MCF 10A (cell line): ENCODE results near the gene ADSS1. TPM values are rescaled to one million over a fixed set of nuclear protein-coding genes. Genes with fewer than 3 reads are reported as not detected.

Experiments
- BruUV-seq: library from RNA; stranded (reverse); fragments of 400-500 nt; replicated peaks from 2 replicates; lab custom pipeline; 2021; lab: Mats Ljungman, UMichigan
- CTCF ChIA-PET: fragments of 300-600 bp; sonication (Branson Sonifier 250); formaldehyde crosslinking; extraction: SDS; loops from one replicate; lab custom pipeline; 2021; ENCODE audit warnings: antibody characterized with exemption, inconsistent platforms; lab: Yijun Ruan, JAX
- POLR2A ChIA-PET: fragments of 300-600, 350-650 bp; sonication (Branson Sonifier 250); formaldehyde crosslinking; extraction: SDS; loops from one replicate; lab custom pipeline; 2020; ENCODE audit warnings: antibody characterized with exemption, inconsistent platforms; lab: Yijun Ruan, JAX
- DNase-seq: peaks from one replicate; pipeline ENCODE4 v3.0.0-alpha.2; 2018; ENCODE audit not compliant: unreplicated experiment
- H3K27ac Mint-ChIP-seq: one replicate; pipeline ENCODE4 v1.8.0; 2022; ENCODE audit warnings: mild to moderate bottlenecking, low read depth, mixed read lengths; ENCODE audit not compliant: unreplicated experiment
- H3K27me3 Mint-ChIP-seq: one replicate; pipeline ENCODE4 v1.8.0; 2022; ENCODE audit warnings: mixed read lengths; ENCODE audit not compliant: insufficient read depth, unreplicated experiment
- H3K36me3 Mint-ChIP-seq: one replicate; pipeline ENCODE4 v1.8.0; 2022; ENCODE audit warnings: mild to moderate bottlenecking, moderate library complexity, mixed read lengths; ENCODE audit not compliant: insufficient read depth, unreplicated experiment
- H3K4me1 Mint-ChIP-seq: one replicate; pipeline ENCODE4 v1.8.0; 2022; ENCODE audit warnings: mixed read lengths; ENCODE audit not compliant: insufficient read depth, unreplicated experiment
- H3K4me3 Mint-ChIP-seq: one replicate; pipeline ENCODE4 v1.8.0; 2022; ENCODE audit warnings: mild to moderate bottlenecking, moderate library complexity, mixed read lengths; ENCODE audit not compliant: unreplicated experiment
- H3K9me3 Mint-ChIP-seq: one replicate; pipeline ENCODE4 v1.8.0; 2022; ENCODE audit warnings: mixed read lengths; ENCODE audit not compliant: unreplicated experiment
- CTCF ChIP-seq: fragments of 200-600 bp; IDR thresholded peaks from one replicate; pipeline ENCODE4 v1.8.0; 2022; ENCODE audit warnings: antibody characterized with exemption, mild to moderate bottlenecking; ENCODE audit not compliant: unreplicated experiment
- intact Hi-C: fragments of 100-400 bp; cut with micrococcal nuclease; formaldehyde crosslinking; loops from 2 replicates; pipeline ENCODE4 v1.14.1; 2022
- total RNA-seq: library from RNA; stranded (reverse); gene quantifications from 2 replicates; pipeline ENCODE4 v1.2.3, GENCODE V29; 2022

ADSS1 gene
- total RNA-seq, 1 experiment from 2014 or later: 2.9 TPM

- Mint-ChIP-seq H3K27ac (no peak overlapping the region), H3K27me3 (no peaks in the 10 kb centered on the region), H3K36me3 (peaks cover 6% of the 10 kb centered on the region), H3K9me3 (no peaks in the 10 kb centered on the region), H3K4me1 (peaks cover 37% of the 10 kb centered on the region), H3K4me3 (peak overlapping the region; percentile 70)
- BruUV-seq: no TSS peak
- intact Hi-C loops: no loop called here
- ChIA-PET CTCF (interaction anchor here (0.6 to 1.1 kb wide), 4 partner anchors 13 to 367 kb away, joined by 3 to 4 read pairs (median 3); no protein-coding TSS in a partner anchor), POLR2A (interaction anchor here (0.5 to 6.2 kb wide), 4 partner anchors 10 to 1223 kb away, joined by 3 to 60 read pairs (median 4); partner anchors contain the start of gene INF2)
- DNase-seq: no peak
- TF ChIP-seq CTCF: no peak
These were observed 44.9 kb upstream of the ADSS1 start for GRCh38 chr14:104678901-104679705.

- intact Hi-C loops: no loop called here
- Mint-ChIP-seq H3K4me3 (peak overlapping the region; percentile 70), H3K9me3 (no peaks in the 10 kb centered on the region), H3K36me3 (peaks cover 6% of the 10 kb centered on the region), H3K27ac (peak overlapping the region; percentile 89), H3K27me3 (no peaks in the 10 kb centered on the region), H3K4me1 (peaks cover 40% of the 10 kb centered on the region)
- ChIA-PET POLR2A (interaction anchor here (0.5 to 6.2 kb wide), 14 partner anchors 9 to 563 kb away, joined by 3 to 60 read pairs (median 3); partner anchors contain the start of genes CDCA4 and INF2), CTCF (interaction anchor here (0.7 to 1.7 kb wide), 8 partner anchors 10 to 962 kb away, joined by 3 to 8 read pairs (median 4); no protein-coding TSS in a partner anchor)
- no TSS peak for BruUV-seq
- no peak for TF ChIP-seq CTCF
- DNase-seq: peak; percentile 83
These were observed 43.8 kb upstream of the ADSS1 start for GRCh38 chr14:104680056-104680805.

- no peaks in the 10 kb centered on the region for H3K27me3 Mint-ChIP-seq
- intact Hi-C loops: no loop called here
- peak; percentile 21 for TF ChIP-seq CTCF
- peak overlapping the region; percentile 70 for H3K4me3 Mint-ChIP-seq
- H3K4me1 Mint-ChIP-seq: peaks cover 42% of the 10 kb centered on the region
- DNase-seq: peak; percentile 88
- ChIA-PET CTCF (interaction anchor here (0.6 to 1.7 kb wide), 14 partner anchors 10 to 962 kb away, joined by 3 to 8 read pairs (median 4); no protein-coding TSS in a partner anchor), POLR2A (interaction anchor here (0.6 to 6.2 kb wide), 17 partner anchors 8 to 533 kb away, joined by 3 to 60 read pairs (median 3); partner anchors contain the start of genes CDCA4 and INF2)
- no peaks in the 10 kb centered on the region for H3K9me3 Mint-ChIP-seq
- H3K36me3 Mint-ChIP-seq: peaks cover 6% of the 10 kb centered on the region
- no TSS peak for BruUV-seq
- H3K27ac Mint-ChIP-seq: peak overlapping the region; percentile 89
These were observed 43.0 kb upstream of the ADSS1 start for GRCh38 chr14:104680806-104681688.
